Epithelial cell of prostate (primary cell): ENCODE measurements around the gene ANO1.

Source experiments
- DNase-seq: peaks from one replicate; pipeline ENCODE4 v3.0.0-alpha.2; 2011; ENCODE audit warnings: low read depth, low spot score
- H3K27ac ChIP-seq: fragments of 450-650 bp; 2 replicates; pipeline ENCODE4 v1.5.1; 2017; ENCODE audit warnings: mild to moderate bottlenecking

The ANO1 gene

DNA sequence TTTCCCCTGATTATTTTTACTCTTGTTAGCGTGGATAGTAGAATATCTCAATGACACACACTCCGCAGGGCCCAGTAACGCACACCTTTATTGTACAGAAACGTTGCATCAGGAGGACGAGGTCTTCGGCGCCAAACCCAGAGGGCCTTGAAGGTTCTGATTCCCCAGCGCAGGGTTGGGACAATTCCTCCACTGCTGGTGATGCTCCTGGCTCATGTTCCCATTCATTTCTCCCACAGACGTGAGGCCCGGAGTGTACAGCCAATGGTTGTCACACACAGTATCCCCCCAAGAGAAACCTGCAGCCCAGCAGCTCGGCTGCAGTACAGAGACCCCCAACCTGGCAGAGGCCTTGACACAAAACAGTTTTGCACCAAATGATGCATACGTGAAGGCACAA lies 6.1 kb upstream of the ANO1 start:
- no peak overlapping the region for H3K27ac ChIP-seq
- DNase-seq, result no peak

GRCh38 chr11:70072461-70072860 lies 5.7 kb upstream of the ANO1 start:
- no peak for DNase-seq
- no peak overlapping the region for H3K27ac ChIP-seq

DNA sequence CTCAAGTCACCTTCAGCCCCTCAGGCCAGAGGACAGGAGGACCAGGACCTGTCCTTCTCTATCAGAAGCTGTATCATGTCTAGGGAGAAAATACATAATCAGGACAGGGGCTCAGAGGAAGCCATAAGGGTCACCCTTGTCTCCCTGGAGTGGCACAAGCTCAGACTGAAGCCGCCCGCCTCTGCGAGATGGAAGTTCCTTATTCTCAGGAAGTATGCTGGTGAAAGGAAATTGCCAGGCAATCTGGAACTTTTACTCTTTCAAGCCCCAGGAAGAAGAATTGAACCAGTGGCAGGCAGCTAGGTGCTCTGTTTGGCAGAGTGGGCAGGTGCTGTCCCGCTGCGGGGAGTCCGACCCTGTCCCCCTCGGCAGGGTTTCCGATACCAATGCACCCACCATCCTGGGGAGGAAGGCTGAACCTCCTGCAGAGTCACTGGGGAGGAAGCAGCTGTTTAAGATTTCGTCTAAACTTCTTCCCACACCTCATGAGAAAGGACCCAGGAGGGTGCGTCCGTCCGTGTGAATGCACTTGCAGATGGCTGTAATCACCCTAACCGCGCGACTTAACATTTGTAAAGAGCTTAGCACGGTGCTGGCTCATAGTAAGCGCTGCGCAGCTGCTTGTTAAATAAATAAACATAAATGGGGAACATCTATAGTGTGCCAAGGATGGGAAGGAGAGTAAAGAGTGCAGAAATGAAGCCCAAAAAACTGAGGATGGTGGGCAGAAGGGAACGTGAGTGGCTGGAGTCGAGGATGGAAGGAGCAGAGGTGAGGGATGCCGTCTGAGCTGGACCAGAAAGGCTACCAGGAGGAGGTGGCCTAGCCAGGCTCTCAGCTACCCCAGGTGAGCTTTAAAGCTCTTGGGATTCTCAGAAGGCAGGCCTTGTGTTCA lies 5.0 kb upstream of the ANO1 start:
- DNase-seq, result no peak
- H3K27ac ChIP-seq, result no peak overlapping the region

DNA sequence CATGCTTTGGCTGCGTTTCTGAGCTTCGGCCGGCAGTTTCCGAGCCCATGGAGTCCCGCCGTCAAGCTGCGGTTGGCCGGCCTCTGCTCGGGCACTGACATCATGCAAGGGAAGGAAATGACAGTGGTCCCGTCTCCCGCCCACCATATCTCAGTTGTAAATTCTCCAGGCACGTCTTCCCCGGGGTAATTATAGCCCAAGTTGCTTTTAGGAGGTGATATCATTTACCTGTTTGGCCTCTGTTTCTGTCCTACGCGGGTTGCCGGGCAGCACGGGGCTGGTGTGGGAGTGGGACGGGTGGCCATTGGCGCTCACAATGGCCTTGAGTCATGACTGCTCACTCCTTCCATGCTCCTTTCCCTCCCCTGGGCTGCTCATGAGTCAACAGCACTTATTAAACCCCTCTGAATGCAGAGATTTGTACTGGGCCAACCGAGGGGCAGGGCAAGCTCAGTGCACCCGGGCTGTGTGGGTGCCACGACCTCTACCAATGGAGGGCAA lies 4.2 kb upstream of the ANO1 start:
- no peak for DNase-seq
- H3K27ac ChIP-seq, result no peak overlapping the region

- H3K27ac ChIP-seq, result no peak overlapping the region
- DNase-seq, result no peak
These were observed 3.4 kb upstream of the ANO1 start for GRCh38 chr11:70074746-70075145.

DNA sequence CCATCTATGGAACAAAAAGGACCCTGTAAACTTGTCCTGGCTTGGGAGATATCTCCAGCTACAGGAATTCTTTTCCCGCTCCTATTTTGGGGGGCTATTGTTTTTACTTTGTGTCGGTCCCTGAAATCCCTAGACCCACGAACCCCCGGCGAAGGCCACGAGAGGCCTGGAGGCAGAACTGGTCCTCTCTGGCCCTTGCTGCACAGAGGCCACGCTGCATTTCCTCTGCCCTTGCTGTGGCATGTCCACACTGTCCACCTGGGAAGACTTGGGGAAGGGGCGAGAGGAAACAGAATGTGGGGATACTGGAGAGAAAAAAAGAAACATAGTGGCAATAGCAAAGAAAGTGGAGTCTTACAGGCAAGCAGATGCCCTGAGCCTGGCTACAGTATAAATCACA lies 2.3 kb upstream of the ANO1 start:
- no peak for DNase-seq
- H3K27ac ChIP-seq, result no peak overlapping the region

- H3K27ac ChIP-seq, result no peak overlapping the region
- DNase-seq, result no peak
These were observed 1.6 kb upstream of the ANO1 start for GRCh38 chr11:70076461-70076931.

GRCh38 chr11:70077411-70078094 lies 564 bp upstream of the ANO1 start:
- DNase-seq, result no peak
- H3K27ac ChIP-seq, result no peak overlapping the region

DNA sequence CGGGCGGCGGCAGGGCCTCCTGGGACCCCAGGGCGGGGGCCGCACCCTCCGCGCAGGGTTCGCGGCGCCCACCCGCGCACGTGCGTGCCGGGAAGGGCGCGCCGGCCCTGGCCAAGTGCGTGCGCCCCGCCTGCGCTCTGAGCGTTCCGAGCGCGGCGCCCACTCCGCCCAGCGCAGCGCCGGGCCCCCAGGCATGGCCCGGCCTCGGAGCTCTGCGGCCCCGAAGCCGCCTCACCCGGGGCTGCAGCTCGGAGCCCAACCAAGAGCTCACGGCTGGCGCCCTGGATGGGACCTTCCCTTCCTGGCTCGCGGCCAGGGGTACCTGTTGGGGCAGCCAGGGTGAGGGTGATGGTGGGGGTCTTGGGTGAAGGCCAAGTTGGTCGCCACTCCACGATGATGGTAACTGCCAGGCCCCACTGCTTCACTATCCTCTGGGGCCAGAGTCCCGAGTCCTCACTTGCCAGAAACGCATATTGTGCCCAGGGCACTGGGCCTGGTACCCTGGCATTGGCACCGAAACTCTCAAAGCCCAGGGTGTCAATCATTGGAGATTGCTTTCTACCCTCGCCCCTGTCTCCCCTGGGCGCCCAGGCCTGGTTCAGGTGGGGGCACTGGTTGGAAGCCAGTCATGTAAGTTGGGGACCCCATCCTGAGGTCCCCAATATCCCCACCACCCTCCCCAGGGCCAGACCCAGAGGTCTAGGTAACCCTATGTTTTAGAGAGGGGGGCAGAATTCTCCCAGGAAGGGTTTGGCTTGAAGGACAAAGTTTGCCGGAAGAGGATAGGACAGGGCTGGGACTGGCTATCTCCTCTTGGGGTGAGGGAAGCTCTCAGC lies 882 bp downstream of the ANO1 start:
- H3K27ac ChIP-seq, result peak overlapping the region; percentile 72
- no peak for DNase-seq

- peak overlapping the region; percentile 72 for H3K27ac ChIP-seq
- DNase-seq, result no peak
These were observed 1.6 kb downstream of the ANO1 start for GRCh38 chr11:70079691-70080090.

- DNase-seq, result peak; percentile 90
These were observed 2.6 kb downstream of the ANO1 start for GRCh38 chr11:70080763-70081162.

DNA sequence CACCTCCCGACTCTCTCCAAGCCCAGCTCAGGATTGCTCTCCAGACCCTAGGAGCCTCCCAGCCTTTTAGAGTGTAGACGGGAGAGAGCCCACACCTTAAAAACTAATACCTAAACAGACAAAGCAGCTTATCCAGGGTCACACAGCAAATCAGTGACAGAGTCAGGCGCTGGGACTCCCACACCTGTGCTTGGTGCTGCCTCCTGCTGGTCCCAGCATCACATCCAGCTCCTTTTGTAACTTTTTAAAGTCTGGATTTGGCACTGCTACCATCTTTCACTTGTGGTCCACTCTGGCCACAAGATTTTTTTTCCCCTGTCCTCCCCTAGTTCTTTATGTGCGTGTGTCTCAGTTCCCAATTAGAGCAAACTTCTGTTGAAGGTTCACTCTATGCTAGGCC lies 4.7 kb downstream of the ANO1 start:
- no peak overlapping the region for H3K27ac ChIP-seq
- no peak for DNase-seq

More at GRCh38 chr11:70080763-70081162, 2.6 kb downstream of the ANO1 start:
- H3K27ac ChIP-seq, result peak overlapping the region; percentile 72

- no peak for DNase-seq
- no peak overlapping the region for H3K27ac ChIP-seq
These were observed 6.2 kb downstream of the ANO1 start for GRCh38 chr11:70084046-70084984.

- no peak overlapping the region for H3K27ac ChIP-seq
- DNase-seq, result no peak
These were observed 8.0 kb downstream of the ANO1 start for GRCh38 chr11:70085815-70086769.

- DNase-seq, result no peak
- no peak overlapping the region for H3K27ac ChIP-seq
These were observed 9.5 kb downstream of the ANO1 start for GRCh38 chr11:70087446-70088167.

DNA sequence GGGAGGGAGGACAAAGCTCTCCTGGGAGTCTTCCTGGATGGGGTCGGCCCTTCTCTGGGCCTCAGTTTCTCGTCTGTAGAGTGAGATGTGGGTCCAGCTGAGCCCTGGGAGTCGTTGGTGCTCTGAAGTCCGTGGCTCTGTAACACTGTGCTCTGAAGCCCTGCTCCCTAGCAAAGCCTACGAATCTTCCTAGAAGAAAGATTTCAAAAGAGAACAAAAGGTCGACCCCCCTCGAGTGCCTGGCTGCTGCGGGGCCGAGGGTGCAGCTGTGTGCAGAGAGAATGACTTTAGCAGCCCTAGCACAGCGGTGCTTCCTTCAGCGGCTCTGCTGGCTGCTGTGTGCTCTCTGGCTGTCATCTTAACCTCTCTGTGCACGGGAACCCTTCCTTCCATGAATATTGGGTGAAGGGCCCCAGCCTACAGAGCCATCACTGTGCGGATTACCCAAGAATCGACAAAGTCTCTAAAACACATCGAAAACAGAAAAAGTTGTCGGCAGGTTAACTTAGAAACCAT lies 10.7 kb downstream of the ANO1 start:
- DNase-seq, result no peak
- no peak overlapping the region for H3K27ac ChIP-seq

GRCh38 chr11:70089631-70090030 lies 11.5 kb downstream of the ANO1 start:
- no peak for DNase-seq
- H3K27ac ChIP-seq, result no peak overlapping the region
